ENCODE measurements around the gene SRPK2.
A peak's percentile ranks its signal among the peaks of the same experiment; 100 is the strongest.

SRPK2 gene

DNA sequence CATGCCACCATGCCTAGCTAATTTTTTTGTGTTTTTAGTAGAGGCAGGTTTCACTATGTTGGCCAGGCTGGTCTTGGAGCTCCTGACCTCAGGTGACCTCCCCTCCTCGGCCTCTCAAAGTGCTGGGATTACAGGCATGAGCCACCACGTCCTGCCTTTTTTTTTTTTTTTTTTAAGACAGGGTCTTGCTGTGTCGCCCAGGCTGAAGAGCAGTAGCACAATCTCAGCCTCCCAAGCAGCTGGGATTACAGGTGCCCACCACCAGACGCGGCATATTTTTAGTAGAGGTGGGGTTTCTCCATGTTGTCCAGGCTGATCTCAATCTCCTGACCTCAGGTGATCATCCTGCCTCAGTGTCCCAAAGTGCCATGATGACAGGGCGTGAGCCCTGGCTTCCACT, 14.4 kb upstream of the SRPK2 start:
- no peak overlapping the region for H3K4me2 ChIP-seq (ENCODE audit: low read depth, low read length, poor library complexity, severe bottlenecking)
- no peaks in the 10 kb centered on the region for H3F3A ChIP-seq (ENCODE audit: low read depth)
- H3K9ac ChIP-seq (ENCODE audit: low read depth, low read length, poor library complexity, severe bottlenecking), result no peak overlapping the region
- H4K20me1 ChIP-seq (ENCODE audit: insufficient read depth, low read length, poor library complexity, severe bottlenecking), result no peaks in the 10 kb centered on the region
- TF ChIP-seq CTCF (conservative IDR thresholded peaks at IDR 0.05; ENCODE audit: low read length) (no peak), EZH2phosphoT487 (IDR thresholded peaks at IDR 0.05; ENCODE audit: borderline replicate concordance) (no peak)
- H3K27me3 ChIP-seq (ENCODE audit: insufficient read depth, low read length, poor library complexity, severe bottlenecking), result no peaks in the 10 kb centered on the region
- no peaks in the 10 kb centered on the region for H3K9me2 ChIP-seq (replicated peaks; ENCODE audit: low read depth, low read length)
- H3K4me1 ChIP-seq (ENCODE audit: insufficient read depth, low read length, poor library complexity, severe bottlenecking), result no peaks in the 10 kb centered on the region
- no peaks in the 10 kb centered on the region for H3K79me2 ChIP-seq (ENCODE audit: insufficient read depth, low read length)
- H2AFZ ChIP-seq (ENCODE audit: low read length), result no peak overlapping the region
- H3K9me3 ChIP-seq (ENCODE audit: insufficient read depth, low read depth, low read length), result no peaks in the 10 kb centered on the region
- no peaks in the 10 kb centered on the region for H3K36me3 ChIP-seq (ENCODE audit: insufficient read depth, low read length)
- no peak overlapping the region for H3K4me3 ChIP-seq (ENCODE audit: low read length, poor library complexity, severe bottlenecking)

DNA sequence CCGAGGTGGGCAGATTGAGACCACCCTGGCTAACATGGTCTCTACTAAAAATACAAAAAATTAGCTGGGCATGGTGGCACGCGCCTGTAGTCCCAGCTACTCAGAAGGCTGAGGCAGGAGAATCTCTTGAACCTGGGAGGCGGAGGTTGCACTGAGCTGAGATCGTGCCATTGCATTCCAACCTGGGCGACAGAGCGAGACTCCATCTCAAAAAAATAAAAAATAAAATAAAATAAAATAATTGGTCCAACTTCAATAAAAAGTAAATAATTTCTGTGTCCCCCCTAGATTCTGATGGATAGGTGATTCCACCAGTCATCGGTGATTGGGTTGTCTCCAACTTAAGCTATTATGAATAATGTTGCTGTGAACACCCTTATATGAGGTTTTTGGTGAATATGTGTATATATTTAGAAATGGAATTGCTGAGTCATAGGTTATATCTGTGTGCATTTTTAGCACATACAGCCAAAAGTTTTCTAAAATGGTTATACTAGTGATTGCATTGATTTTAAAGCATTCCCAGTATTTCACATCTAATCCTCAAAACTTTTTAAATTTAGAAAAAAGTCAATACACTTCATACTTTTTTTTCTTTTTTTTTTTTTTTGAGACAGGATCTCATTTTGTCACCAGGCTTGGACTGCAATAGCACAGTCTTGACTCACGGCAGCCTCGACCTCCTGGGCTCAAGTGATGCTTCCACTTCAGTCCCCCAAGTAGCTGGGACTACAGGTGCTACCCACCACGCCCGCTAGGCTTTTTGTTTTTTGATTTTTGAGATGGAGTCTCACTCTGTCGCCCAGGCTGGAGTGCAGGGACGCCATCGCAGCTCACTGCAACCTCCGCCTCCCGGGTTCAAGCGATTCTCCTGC, 13.7 kb upstream of the SRPK2 start:
- H3F3A ChIP-seq (ENCODE audit: low read depth), result no peaks in the 10 kb centered on the region
- no peaks in the 10 kb centered on the region for H3K9me3 ChIP-seq (ENCODE audit: insufficient read depth, low read depth, low read length)
- no peaks in the 10 kb centered on the region for H3K36me3 ChIP-seq (ENCODE audit: insufficient read depth, low read length)
- no peaks in the 10 kb centered on the region for H3K27me3 ChIP-seq (ENCODE audit: insufficient read depth, low read length, poor library complexity, severe bottlenecking)
- no peaks in the 10 kb centered on the region for H3K79me2 ChIP-seq (ENCODE audit: insufficient read depth, low read length)
- no peaks in the 10 kb centered on the region for H4K20me1 ChIP-seq (ENCODE audit: insufficient read depth, low read length, poor library complexity, severe bottlenecking)
- TF ChIP-seq CTCF (conservative IDR thresholded peaks at IDR 0.05; ENCODE audit: low read length), result no peak
- TF ChIP-seq EZH2phosphoT487 (IDR thresholded peaks at IDR 0.05; ENCODE audit: borderline replicate concordance), result no peak
- H3K4me1 ChIP-seq (ENCODE audit: insufficient read depth, low read length, poor library complexity, severe bottlenecking), result no peaks in the 10 kb centered on the region
- H2AFZ ChIP-seq (ENCODE audit: low read length), result no peak overlapping the region
- H3K9me2 ChIP-seq (replicated peaks; ENCODE audit: low read depth, low read length), result no peaks in the 10 kb centered on the region
- no peak overlapping the region for H3K4me3 ChIP-seq (ENCODE audit: low read length, poor library complexity, severe bottlenecking)
- H3K9ac ChIP-seq (ENCODE audit: low read depth, low read length, poor library complexity, severe bottlenecking), result no peak overlapping the region
- no peak overlapping the region for H3K4me2 ChIP-seq (ENCODE audit: low read depth, low read length, poor library complexity, severe bottlenecking)

- Histone ChIP-seq H3K27me3 (ENCODE audit: insufficient read depth, low read length, poor library complexity, severe bottlenecking) (no peaks in the 10 kb centered on the region), H3K9me2 (replicated peaks; ENCODE audit: low read depth, low read length) (no peaks in the 10 kb centered on the region), H3K9me3 (ENCODE audit: insufficient read depth, low read depth, low read length) (no peaks in the 10 kb centered on the region), H3K9ac (ENCODE audit: low read depth, low read length, poor library complexity, severe bottlenecking) (no peak overlapping the region), H3K4me1 (ENCODE audit: insufficient read depth, low read length, poor library complexity, severe bottlenecking) (no peaks in the 10 kb centered on the region), H3K79me2 (ENCODE audit: insufficient read depth, low read length) (no peaks in the 10 kb centered on the region), H2AFZ (ENCODE audit: low read length) (no peak overlapping the region), H3F3A (ENCODE audit: low read depth) (no peaks in the 10 kb centered on the region), H3K4me3 (ENCODE audit: low read length, poor library complexity, severe bottlenecking) (no peak overlapping the region), H3K36me3 (ENCODE audit: insufficient read depth, low read length) (no peaks in the 10 kb centered on the region), H3K4me2 (ENCODE audit: low read depth, low read length, poor library complexity, severe bottlenecking) (no peak overlapping the region), H4K20me1 (ENCODE audit: insufficient read depth, low read length, poor library complexity, severe bottlenecking) (no peaks in the 10 kb centered on the region)
- TF ChIP-seq EZH2phosphoT487 (IDR thresholded peaks at IDR 0.05; ENCODE audit: borderline replicate concordance) (no peak), CTCF (conservative IDR thresholded peaks at IDR 0.05; ENCODE audit: low read length) (peak; percentile 56)
These were observed 10.5 kb upstream of the SRPK2 start for GRCh38 chr7:105399043-105399725.

Measured in Loucy (cell line).